ENCODE measurements around the gene IFNA16. TPM values are rescaled to one million over a fixed set of nuclear protein-coding genes. Genes with fewer than 3 reads are reported as not detected.
"Not testable (repeated sequence)": the region's sequence is repeated elsewhere in the genome, so short reads cannot be mapped to it uniquely, and the experiment has no call there.

The IFNA16 gene
- total RNA-seq, 2 donors from 2014 or later, result not detected

GRCh38 chr9:21210311-21210710, 6.8 kb downstream of the IFNA16 start:
- DNase-seq (no peak), ATAC-seq (no peak)
- intact Hi-C loops (cut with DNase I, micrococcal nuclease), result no loop called here

GRCh38 chr9:21207043-21207442, 10.1 kb downstream of the IFNA16 start, which contains the start of gene IFNA10:
IFNA10 (minus strand) TSS chr9:21207143; CDS start chr9:21207097, 46 bp downstream.
- ATAC-seq; DNase-seq; intact Hi-C loops (cut with DNase I, micrococcal nuclease): not testable (repeated sequence)

GRCh38 chr9:21205204-21205603, 11.9 kb downstream of the IFNA16 start:
- intact Hi-C loops (cut with DNase I, micrococcal nuclease), result no loop called here
- DNase-seq (no peak), ATAC-seq (no peak)

- intact Hi-C loops (cut with DNase I, micrococcal nuclease); DNase-seq; ATAC-seq: not testable (repeated sequence)
These were observed 15.0 kb downstream of the IFNA16 start, which contains the start of gene IFNA7 for GRCh38 chr9:21202105-21202504. IFNA7 (minus strand) TSS chr9:21202205; CDS start chr9:21202165, 40 bp downstream.

- DNase-seq; intact Hi-C loops (cut with DNase I, micrococcal nuclease): not testable (repeated sequence)
- peak; percentile 43 for ATAC-seq
These were observed 22.0 kb downstream of the IFNA16 start for GRCh38 chr9:21194867-21195776.

GRCh38 chr9:21187487-21187886, 29.6 kb downstream of the IFNA16 start, which contains the start of gene IFNA4:
IFNA4 (minus strand) TSS chr9:21187587; CDS start chr9:21187531, 56 bp downstream.
- ATAC-seq; DNase-seq; intact Hi-C loops (cut with DNase I, micrococcal nuclease): not testable (repeated sequence)

- DNase-seq; intact Hi-C loops (cut with DNase I, micrococcal nuclease); ATAC-seq: not testable (repeated sequence)
These were observed 34.0 kb downstream of the IFNA16 start for GRCh38 chr9:21182810-21183736.

GRCh38 chr9:21174671-21175070, 42.4 kb downstream of the IFNA16 start:
- intact Hi-C loops (cut with DNase I, micrococcal nuclease), result no loop called here

GRCh38 chr9:21172156-21172555, 45.0 kb downstream of the IFNA16 start:
- DNase-seq (no peak), ATAC-seq (no peak)
- intact Hi-C loops (cut with DNase I, micrococcal nuclease), result no loop called here

More at GRCh38 chr9:21174671-21175070, 42.4 kb downstream of the IFNA16 start:
- no peak for DNase-seq
- no peak for ATAC-seq

GRCh38 chr9:21171351-21171750, 45.8 kb downstream of the IFNA16 start:
- intact Hi-C loops (cut with DNase I, micrococcal nuclease), result no loop called here
- DNase-seq, result no peak
- ATAC-seq, result no peak

GRCh38 chr9:21166560-21166959, 50.6 kb downstream of the IFNA16 start, which contains the start of gene IFNA21:
IFNA21 (minus strand) TSS chr9:21166660; CDS start chr9:21166612, 48 bp downstream.
- intact Hi-C loops (cut with DNase I, micrococcal nuclease); DNase-seq; ATAC-seq: not testable (repeated sequence)

Other genes starting within 250 kb of the IFNA16 start
- 1 to 10 TPM in 1 of 2 donors, under 1 TPM in 1; 0.52 to 2.3 TPM for gene HACD4, start 185.7 kb downstream of the IFNA16 start, total RNA-seq
- gene IFNB1, start 139.4 kb downstream of the IFNA16 start, total RNA-seq, result not detected
- not detected for gene IFNW1, start 75.5 kb downstream of the IFNA16 start, total RNA-seq
- not detected for gene IFNA21, start 50.7 kb downstream of the IFNA16 start, total RNA-seq
- not detected for gene IFNA4, start 29.7 kb downstream of the IFNA16 start, total RNA-seq
- not detected for gene IFNA7, start 15.1 kb downstream of the IFNA16 start, total RNA-seq
- not detected for gene IFNA10, start 10.2 kb downstream of the IFNA16 start, total RNA-seq
- not detected for gene IFNA17, start 10.9 kb upstream of the IFNA16 start, total RNA-seq
- gene IFNA14, start 22.7 kb upstream of the IFNA16 start, total RNA-seq, result not detected
- gene IFNA5, start 88.0 kb upstream of the IFNA16 start, total RNA-seq, result not detected
- 10 to 100 TPM; 19.0 to 23.7 TPM for gene KLHL9, start 118.1 kb upstream of the IFNA16 start, total RNA-seq
- not detected for gene IFNA6, start 133.6 kb upstream of the IFNA16 start, total RNA-seq
- not detected for gene IFNA13, start 150.7 kb upstream of the IFNA16 start, total RNA-seq
- gene IFNA2, start 168.1 kb upstream of the IFNA16 start, total RNA-seq, result not detected
- gene IFNA8, start 191.8 kb upstream of the IFNA16 start, total RNA-seq, result not detected
- gene IFNA1, start 223.1 kb upstream of the IFNA16 start, total RNA-seq, result not detected